GM12891 (cell line): ENCODE data around the gene MCM10.

ENCODE experiments used
- POLR2A ChIP-seq: IDR thresholded peaks from 2 replicates; pipeline ENCODE4 v1.6.1; 2011; ENCODE audit warnings: low read depth, low read length, control low read depth
- POLR2AphosphoS5 ChIP-seq: IDR thresholded peaks from 2 replicates; pipeline ENCODE4 v1.6.1; 2011; ENCODE audit warnings: low read depth, low read length, control low read depth
- SPI1 ChIP-seq: IDR thresholded peaks from 2 replicates; pipeline ENCODE4 v1.6.1; 2011; ENCODE audit warnings: low read depth, low read length, control low read depth

- TF ChIP-seq POLR2A, result no peak
- TF ChIP-seq POLR2AphosphoS5, result no peak
- TF ChIP-seq SPI1, result no peak
These were observed 45.4 kb downstream of the MCM10 start for GRCh38 chr10:13206546-13207443.
